Activated gamma-delta T cell treated with Interleukin-2 at 50 U/mL for 16 hours (primary cell): ENCODE results near the gene DNAJB5.
A peak's percentile ranks its signal among the peaks of the same experiment; 100 is the strongest.
"Not testable (repeated sequence)": the region's sequence is repeated elsewhere in the genome, so short reads cannot be mapped to it uniquely, and the experiment has no call there.

Experiments used
- DNase-seq: peaks from one replicate; pipeline ENCODE4 v3.0.0-alpha.2; 2020

Gene DNAJB5

DNA sequence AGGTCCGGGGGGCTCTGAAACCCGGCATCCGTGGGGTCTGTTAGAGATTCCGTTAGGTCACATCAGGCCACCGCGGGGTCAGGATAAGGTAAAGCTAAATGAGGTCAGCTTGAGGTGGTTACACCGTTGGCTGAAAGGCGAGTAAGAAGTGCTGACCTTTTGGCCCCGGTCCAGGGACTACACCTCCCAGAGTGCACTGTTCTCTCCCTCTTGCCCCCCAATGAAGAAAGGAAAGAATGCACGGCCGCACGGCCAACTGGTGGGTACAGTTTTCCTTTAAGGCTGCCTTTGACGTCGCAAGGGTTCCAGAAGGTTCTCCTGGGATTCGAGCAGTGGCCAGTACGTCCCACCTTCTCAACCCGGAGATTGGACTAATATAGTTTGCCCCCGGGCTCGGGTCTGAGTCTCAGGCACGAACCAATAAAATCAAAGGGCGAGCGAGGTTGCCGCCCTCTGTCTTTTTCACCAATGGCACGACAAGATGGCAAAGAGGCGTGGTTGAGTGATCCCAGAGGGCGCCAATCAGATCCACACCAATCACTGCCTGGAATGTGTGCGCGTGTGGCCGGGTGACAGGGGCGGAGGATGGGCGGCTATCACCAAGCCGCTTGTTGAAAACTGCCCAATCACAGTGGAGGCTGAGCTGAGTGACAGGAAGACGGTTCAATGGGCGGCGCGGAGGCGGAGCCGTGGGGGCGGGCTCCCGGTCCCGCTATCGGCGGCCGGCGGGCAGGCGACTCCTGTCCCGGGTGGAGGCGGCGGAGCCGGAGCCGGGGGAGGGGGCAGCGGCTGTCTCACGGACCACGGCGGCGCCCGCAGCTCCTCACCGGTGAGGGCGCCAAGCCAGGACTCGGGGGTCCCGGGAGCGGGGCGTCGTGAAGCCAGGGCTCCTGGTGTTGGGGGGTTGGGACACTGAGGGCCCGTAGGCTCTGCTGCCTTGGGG, at the start of gene DNAJB5:
DNAJB5 (plus strand) TSS at position 743 of the 943 bp plus-strand sequence. CDS start 886 bp downstream, outside the sequence.
- peak; percentile 96 for DNase-seq

GRCh38 chr9:34939989-34940388, 49.6 kb upstream of the DNAJB5 start:
- not testable (repeated sequence) for DNase-seq

- DNase-seq = no peak
Observed at GRCh38 chr9:34948451-34948850, 41.1 kb upstream of the DNAJB5 start.

DNA sequence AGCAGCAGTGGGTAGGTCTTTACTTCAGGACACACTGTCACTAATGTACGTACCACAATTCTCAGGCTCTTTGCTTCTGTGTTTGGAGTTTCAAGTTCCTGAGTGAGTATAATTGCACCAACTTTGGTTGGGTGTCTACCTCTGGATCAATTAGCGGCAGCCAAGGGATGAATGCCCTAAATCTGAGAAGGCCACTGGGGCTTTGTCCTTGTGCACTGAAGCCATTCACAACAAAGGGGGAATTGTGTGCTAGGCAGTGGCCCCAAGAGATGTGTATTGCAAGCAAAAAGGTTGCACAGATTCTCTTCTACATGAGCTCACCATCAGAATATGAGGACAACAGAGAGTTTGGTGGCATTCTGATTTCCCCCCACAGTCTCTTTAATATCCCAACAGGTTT, 35.3 kb upstream of the DNAJB5 start:
- DNase-seq = no peak

DNA sequence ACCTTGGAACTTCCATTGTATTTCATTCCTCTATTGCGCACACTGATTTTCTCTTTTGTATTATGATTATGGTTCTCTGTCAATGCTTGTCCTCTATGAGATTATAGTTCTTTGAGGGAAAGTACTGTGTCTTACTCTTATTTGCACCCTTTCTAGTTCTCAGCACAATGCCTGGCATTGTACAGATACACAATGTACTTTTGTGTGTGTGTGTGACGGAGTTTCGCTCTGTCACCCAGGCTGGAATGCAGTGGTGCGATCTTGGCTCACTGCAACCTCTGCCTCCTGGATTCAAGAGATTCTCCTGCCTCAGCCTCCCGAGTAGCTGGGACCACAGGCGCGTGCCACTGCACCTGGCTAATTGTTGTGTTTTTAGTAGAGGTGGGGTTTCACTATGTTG, 33.5 kb upstream of the DNAJB5 start:
- DNase-seq = not testable (repeated sequence)

DNA sequence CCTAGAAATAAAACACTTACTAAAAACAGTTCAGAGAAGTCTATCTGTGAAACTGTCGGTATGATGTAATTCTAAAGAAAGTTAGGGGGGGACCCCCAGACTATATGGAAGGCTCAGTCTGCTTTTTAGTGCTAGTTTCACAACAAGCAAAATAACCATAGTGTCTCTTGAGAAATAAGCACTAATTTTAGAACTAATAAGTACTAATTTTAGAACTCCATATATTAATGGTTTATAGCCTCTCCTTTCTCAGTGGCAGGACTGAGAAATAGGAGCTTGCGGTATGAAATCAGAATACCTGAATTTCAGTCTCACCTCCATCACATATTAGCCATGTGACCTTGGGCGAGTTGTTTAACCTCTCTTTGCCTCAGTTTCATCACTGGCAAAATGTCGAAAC, 32.9 kb upstream of the DNAJB5 start:
- DNase-seq = no peak

DNA sequence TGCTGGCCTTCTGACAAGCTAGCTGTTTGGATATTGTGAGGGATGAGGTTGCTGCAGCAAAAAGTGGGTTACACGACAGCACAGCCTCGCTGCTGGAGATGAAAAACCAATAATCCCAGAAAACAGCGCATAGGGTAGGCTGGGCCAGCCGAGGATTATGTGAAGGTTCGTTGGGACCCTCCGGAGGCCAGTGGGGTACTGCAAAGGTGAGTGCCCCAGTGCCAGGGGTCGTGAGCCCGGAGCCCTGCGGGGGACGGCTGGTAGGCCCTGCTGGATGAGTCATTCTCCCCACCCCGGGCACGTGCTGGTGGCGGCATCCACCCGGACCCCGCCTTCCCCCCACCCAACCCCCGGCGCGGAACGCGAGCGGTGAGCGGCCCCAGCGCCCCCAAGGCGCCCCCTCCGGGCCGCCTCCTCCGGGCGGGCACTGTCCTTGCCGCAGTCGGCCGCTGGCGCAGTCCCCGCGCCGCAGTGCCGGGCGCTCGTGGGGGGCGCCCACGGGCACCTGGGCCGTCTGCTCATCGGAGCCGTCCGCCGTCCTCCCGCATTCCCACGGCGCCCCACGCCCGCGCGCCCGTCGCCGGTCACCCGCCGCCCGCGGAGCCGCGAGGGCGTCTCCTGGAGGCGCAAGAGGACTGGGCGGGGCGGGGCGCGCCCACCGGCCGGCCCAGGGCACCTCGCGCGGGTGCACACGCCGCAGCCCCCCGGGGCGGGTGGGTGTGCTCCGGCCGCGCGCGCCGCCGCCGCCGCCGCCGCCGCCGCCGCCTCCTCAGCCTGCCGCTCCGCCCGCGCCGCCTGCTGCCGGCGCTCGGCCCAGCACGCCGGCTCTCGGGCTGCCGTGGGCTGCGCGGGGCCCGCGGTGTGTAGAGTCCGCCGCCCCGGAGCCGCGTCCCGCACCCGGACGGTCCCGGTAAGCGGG, 31.8 kb upstream of the DNAJB5 start, which contains the start of gene PHF24:
PHF24 (plus strand) TSS at position 794 of the 919 bp plus-strand sequence. CDS start 13,014 bp downstream, outside the sequence.
- DNase-seq = peak; percentile 14

- no peak for DNase-seq
Observed at GRCh38 chr9:34958411-34958982, 31.0 kb upstream of the DNAJB5 start.

- no peak for DNase-seq
Observed at GRCh38 chr9:34959461-34959860, 30.1 kb upstream of the DNAJB5 start.

GRCh38 chr9:34961574-34962490, 27.7 kb upstream of the DNAJB5 start:
- DNase-seq = no peak

DNA sequence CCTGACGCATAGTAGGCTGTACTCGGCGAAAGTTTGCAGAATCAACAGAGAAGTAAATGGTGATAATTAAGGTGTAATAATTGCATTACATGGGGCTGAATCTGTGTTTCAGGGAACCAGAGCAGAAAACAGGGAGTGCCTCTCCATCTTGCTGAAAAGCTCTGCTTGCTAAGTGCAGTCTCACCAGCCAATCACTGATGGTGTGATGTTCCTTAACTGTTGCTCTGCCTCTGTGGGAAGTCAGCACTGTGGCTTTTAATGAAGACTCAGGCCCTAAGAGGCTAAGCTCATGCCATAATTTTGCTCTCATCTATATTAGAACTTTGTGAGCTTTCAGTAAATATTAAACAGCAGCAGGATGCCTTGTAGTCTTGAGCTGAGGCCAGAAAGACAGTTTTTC, 27.0 kb upstream of the DNAJB5 start:
- DNase-seq = no peak

GRCh38 chr9:34963552-34963951, 26.0 kb upstream of the DNAJB5 start:
- no peak for DNase-seq

DNA sequence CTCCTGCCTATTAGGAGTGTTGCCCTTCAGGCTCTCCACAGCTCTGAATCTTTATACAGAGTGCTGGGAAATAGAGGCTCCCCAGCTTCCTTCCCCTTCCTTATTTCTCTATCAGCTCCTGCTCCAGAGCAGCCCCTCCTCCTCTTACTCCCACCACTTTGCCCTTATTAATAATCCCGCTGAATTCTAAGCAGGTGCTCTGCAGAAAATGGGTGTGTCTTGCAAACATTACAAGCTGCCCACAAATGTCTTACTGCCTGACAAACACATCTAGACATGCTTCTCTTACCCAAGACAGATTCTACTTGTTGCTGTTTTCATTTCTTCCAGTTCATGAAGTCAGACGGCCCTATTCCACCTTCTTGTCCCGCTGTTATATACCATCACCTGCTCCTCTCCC, 25.1 kb upstream of the DNAJB5 start:
- DNase-seq = no peak

DNA sequence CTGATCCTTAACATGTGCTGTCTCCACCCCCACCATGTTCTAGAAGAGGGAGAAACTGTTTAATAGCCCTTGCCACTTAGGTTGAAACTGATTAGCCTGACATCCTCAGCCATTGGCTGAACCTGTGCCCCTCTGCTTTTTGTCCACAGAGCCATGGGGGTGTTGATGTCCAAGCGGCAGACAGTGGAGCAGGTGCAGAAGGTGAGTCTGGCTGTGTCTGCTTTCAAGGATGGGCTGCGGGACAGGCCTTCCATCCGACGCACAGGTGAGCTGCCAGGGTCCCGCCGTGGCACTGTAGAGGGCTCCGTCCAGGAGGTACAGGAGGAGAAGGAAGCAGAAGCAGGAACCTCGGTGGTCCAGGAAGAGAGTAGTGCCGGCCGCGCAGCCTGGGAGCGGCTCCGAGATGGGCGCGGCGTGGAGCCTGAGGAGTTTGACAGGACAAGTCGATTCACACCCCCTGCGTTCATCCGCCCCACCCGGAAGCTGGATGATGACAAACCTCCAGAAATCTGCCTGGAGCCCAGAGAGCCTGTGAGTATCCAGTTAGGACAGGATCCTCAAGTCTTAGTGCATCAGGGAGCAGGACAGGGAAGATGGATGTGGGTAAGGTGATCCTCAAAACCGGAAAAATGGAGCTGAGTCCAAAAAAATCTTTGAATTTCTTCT, 18.3 kb upstream of the DNAJB5 start:
- no peak for DNase-seq

DNA sequence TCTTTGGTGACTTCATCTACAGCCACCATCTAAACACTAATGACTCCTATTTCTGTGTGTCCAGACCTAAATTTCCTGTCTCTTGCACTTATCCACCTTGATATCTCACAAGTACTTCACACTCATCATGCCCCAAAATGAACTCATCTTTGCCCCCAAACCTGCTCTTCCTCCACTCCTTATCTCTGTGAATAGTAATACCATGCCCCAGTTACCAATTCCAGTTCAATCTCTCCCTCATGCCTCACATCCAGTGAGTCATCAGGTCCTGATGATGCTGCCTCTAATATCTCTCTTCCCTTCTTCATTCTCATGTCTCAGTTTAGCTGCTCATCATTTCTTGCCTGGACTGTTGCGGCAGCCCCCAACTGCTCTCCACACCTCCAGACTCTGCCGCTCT, 14.9 kb upstream of the DNAJB5 start:
- no peak for DNase-seq

- no peak for DNase-seq
Observed at GRCh38 chr9:34976441-34976840, 13.1 kb upstream of the DNAJB5 start.

DNA sequence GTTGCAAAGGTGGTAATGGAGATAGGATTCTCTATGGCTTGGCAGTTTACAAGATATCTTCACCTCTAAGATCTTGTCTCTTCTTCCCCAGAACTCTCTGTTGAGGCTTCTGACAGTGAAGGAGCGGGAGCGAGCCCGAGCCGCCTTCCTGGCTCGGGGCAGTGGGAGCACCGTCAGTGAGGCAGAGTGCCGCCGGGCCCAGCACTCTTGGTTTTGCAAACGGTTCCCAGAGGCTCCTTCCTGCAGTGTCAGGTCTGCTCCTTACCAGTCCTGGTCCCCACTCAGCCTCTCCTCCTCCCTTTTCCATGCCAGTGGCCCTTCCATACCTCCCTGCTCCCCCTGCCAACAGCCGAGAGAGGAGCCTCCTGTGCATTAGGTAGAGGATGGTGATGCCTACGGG, 12.6 kb upstream of the DNAJB5 start:
- no peak for DNase-seq

DNA sequence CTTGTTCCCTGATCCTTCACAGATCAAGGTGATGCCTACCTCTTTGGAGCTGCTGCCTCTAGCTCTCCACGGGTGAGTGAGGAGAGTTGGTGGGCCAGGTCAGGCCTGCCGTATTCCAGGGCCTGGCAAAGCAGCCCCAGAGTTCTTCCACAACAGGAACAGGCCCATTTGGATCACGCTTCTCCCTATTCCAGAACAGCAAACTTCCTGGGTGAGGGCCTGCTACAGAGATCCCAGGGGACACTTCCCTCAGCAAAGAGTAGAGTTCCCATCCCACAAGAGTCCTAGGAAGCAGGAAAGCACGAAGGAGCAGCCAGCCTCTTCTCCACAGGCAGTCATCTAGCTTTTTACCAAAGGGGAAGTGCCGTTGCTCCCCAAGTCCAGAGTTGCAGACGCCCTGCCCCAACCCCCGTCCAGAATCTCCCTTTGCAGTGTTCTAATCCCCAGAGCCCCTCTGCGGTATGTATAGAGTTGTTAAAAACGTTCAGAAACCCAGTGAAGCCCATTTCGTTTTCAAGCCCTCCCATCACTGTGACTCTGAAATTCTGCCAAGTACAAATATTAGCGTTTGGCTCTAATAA, 9.3 kb upstream of the DNAJB5 start:
- DNase-seq = no peak

- DNase-seq = no peak
Observed at GRCh38 chr9:34982361-34982760, 7.2 kb upstream of the DNAJB5 start.

DNA sequence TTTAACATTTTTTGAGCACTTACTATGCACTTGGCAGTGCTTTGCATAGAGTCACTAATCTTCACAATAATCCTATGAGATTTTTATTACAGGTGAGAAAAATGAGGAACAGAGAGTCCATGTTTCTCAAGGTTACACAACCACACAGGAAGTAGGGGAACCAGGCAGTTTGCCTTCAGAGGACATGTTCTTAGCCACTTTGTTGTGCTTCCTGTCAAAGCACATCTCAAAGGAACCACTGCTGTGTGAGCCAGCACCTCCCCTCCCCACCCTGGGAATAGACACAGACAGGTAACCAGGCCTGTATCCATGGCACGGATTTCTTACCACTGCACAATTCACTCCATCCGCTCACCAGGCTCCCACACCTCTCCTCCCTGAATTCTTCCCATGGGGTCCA, 6.3 kb upstream of the DNAJB5 start:
- no peak for DNase-seq

GRCh38 chr9:34984049-34984448, 5.5 kb upstream of the DNAJB5 start:
- no peak for DNase-seq
